ENCODE results near the gene ASTN2.

ASTN2 gene

DNA sequence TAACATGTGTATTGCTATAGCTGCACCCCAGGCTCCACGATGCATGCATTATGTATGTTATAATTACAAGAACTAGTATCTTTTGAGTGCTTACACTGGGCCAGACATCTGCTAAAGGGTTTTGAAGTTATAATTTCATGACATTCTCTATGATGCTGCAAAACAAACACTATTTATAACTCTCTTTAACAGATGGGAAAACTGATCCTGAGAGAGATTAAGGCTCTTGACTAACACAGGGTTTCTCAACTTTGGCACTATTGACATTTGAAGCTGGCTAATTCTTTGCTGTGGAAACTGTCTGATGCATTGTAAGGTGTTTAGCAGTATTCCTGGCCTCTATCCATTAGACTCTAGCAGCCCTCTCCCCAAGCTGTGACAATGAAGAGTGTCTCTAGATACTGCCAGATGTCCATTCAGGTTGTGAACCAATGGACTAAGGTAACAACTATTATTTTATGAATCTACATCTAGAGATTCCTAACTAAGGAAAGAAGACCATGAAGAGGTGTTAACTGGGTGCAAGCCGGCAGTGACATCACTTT, 258.6 kb downstream of the ASTN2 start:
- DNase-seq, result no peak

DNA sequence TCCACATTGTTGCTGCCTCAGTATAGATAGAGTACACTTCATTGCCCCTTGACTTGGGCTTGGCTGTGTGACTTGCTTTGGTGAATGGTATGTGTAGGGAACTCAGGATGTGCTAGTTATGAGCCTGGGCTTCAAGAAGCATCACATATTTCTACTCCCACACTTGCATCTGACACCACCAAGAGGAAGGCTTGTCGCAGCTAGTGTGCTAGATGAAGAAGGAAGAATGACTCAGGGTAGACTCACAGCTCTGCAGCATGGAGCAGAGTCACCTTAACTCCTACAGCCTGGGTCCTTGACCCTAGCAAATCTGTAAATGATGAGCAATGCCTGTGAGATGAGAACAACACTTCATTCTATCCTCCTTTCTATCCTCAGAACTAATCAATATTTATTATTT, 261.8 kb downstream of the ASTN2 start:
- DNase-seq, result no peak

DNA sequence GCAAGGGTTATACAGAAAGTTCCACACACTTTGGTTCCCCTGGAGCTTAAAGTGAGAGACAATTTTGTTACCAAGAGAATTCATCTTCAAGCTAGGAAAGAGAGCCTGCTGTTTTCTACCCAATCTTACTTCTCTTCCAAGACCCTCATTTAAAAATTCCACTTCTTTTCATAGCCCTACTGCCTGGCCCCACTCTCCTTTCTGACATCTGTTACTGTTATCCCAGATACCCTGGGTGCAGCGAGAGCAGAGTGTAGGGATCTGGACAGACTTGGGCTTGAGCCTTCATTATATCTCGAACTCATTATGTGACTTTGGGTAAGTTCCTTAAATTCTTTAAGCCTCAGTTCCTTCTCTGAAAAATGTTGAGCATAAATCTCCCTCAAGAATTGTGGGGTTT, 263.1 kb downstream of the ASTN2 start:
- DNase-seq, result no peak

DNA sequence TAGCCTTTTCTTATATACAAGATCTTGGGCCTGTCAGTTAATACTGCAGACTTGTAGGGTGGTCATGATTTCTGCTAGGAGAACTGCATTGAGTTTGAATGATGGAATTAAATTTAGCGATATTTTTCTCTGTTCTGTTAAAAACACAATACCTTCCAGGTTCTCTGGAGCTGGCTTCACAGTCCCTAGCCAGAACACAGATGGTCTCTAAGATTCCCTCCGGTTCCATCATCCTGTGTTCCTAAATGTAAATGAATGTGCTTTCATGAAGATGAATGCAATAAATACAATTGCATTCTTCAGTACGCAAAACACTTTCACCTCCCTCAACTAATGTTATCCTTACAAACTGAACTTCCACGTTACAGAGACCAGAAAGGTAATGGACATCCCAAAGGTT, 264.9 kb downstream of the ASTN2 start:
- no peak for DNase-seq

DNA sequence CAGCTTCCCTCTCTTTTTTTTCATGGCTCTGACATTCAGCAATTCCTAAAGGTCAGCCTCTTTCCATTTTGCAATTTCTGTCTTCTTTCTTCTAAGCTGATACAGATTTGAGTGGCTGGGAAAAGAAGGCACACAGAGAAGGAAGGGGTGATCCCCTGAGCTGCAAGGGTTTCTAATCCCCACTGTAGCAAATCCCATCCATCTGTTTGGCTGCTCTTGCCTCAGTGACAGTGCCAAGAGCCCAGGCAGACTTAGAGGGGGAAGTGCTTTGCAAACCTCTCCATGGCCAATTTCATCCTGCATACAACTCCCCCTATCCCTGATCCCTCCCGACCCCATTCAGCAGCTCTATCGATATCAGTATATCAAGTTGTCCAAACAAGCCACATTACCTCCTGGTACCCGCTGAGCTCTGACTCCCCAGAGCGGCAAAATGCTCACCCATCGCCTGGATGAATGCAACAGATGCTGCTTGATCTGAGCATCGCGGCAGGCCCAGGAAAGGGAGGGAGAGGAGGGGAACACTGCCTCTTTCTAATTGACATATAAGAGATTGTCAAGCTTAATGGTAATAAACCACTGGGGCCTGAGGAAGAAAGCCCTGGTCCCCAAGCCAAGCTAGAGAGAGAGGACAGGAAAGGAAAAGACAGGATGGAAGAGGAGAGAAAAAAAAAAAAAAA, 268.9 kb downstream of the ASTN2 start:
- no peak for DNase-seq

DNA sequence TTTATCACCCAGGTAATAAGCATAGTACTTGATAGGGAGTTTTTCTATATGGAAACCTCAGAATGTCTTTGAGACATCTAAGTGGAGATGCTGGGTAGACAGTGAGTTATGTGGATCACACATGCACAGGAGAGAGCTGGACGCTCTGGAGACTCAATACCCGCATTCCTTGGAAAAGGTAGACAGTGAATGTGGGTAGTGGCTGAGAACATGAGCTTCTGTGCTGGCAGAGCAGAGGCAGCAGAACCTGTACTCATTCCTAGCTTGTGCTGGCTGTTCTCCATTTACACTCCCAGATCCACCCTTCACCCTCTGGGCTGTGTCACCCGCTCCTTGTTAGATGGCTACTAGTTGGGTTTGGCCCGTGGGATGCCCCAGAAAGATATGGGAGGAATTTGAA, 269.8 kb downstream of the ASTN2 start:
- no peak for DNase-seq

DNA sequence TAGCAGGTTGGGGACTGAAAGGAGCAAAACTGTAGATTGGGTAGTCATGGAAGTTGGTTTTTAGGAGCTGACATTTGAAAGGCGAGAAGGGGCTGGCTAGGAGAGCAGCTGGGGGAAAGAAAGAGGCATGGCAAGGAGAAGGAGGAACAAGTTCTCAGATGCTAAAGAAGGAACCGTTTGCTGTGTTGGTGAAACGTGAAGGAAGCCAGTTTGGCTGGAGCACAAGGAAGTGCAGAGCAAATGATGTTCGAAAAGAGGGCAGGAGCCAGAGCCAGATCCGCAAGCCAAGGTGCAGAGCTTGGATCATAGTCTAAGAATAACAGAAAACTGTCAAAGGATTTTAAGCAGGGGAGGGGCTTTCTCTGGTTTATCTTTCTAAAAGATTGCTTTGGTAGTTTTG, 276.6 kb downstream of the ASTN2 start:
- no peak for DNase-seq

DNA sequence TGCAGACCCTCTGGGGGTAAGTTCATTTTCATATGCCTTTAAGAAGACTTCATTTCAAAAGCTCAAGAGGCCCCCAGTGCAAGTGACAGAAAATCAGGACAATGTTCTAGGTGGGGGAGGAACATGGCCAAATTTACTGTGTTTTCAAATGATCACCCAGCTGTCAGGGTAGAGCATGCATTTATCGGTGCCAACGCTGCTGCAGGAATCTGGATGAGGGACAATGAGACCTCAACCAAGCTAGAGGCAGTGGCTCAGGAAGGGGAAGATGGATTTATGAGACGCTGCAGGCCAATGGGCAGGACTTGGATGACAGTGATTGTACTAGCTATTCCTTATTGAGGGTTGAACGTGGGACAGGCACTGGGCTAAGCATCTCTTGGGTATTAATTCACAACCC, 278.4 kb downstream of the ASTN2 start:
- no peak for DNase-seq

DNA sequence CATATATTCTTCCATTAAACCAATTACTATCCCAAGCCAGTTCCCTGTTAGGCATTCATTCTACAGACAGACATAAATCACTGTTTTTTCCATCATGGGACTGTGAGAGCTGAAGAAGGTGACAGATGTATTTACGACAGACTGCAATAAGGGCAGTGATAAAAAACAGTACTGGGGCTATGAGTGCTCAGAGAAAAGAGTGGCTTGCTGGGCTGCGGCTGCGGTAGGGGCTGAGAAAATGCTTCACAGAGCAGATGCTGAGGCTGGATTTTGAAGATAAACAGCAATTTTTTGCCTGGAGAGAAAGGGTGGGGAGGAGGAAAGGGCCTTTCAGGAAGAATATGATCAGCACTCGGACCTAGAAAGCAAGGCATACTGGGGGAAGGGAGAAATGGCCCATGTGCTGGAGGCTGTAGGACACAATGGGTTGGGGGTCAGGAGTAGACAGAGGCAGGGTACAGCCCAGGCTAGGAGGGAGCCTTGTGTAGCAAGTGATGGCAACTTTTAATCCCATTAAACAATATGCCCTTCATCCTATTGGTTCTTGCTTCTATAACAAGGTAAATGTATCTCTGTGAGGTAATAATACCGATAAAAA, 279.3 kb downstream of the ASTN2 start:
- DNase-seq, result no peak

DNA sequence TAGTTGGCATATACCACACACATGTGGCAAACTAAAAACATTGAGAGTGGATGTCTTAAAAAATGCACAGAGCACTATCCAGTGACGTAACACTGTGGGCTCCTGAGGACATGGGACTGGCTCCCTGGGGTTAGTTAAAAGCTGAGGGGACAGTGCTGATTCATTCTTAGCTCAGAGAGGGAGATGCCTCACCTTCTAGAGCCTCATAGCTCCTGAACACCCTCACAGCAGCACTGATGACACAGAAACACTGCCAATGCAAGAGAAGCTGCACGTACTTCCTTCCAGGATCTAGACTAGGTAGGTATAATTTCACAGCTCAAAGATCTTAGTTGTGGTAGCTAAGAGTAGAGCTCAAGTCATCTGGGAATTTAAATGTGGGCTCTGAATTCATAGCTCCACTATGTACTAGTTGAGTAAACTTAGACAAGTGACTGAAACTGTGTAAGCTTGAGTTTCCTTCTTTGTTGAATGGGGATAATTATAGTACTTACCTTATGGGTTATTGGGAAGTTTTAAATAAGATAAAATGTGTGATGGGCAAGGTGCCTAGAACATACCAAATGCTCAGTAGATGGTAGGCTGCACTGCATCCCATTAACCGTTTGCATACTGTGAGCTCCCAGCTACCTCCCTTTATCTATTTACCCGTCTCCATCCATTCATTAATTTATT, 279.9 kb downstream of the ASTN2 start:
- no peak for DNase-seq

DNA sequence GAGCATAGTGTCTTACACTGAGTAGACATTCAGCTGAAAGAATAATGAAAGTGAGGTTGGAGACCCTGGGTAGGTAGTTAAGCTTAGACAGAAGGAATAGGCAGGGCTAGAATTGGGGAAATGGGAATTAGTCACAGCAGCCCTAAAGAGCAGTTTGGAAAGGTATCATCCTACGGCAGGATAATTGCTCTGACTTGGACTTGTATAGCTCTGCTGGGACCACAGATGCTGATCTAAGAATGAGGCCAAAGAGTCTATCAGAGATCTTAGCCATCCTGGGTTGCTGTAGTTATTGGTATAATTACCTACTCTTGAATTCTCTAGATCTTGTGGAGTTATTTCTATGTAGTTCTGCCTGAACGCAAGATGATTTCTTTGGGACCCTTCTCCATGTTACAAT, 288.0 kb downstream of the ASTN2 start:
- DNase-seq, result no peak

DNA sequence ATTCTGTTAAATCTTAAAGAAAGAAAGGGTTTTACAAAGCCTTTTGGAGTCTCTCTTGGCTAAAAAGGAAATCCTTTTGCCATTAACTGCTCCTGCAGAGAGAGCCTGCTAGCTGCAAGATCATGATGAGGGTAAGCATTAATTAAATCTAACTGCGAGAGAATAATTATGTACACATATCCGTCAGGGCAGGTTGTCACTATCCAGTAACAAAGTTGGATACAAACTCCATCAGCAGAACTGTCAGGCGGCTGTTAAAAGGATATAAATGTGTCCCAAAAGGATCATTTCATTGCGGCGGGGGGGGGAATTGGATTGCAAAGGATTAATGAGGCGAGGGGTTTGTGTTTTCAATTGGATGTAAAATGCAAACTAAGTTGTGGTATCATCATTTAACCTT, 289.3 kb downstream of the ASTN2 start:
- DNase-seq, result no peak

DNA sequence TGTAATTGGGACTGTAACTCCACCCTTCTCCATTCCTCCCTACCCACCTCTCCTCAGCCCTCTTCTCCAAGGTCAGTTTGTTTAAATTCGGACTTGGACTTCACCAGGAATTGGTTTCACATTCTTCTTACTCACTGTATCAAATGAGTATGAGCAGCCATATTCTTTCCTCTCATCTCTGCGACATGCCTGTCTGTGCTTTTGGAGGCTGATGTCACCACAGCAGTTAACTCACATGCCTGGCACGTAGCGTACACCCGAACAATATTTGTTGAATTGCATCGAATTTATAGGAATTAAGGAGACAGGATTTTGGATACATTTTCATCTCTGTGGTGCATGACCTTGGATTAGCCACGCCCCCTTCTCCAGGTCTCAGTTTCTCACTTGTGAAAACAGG, 291.1 kb downstream of the ASTN2 start:
- DNase-seq, result no peak

DNA sequence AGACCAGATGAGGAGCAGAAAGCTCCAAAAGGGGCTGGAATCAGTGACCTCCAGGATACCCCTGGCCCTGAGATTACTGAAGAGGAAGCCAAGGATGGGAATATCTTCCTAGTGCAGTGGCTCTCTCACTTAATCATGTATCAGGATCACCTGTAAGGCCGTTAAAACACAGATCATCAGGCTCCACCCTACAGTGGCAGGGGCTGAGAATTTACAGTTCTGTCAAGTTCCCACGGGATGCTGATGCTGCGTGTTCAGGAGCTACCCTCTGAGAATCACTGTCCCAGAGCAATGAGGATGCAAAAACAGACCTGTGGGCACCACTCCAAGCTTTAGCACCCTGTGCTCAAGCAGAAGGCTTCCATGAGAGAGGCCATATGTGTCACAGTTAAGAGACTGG, 291.9 kb downstream of the ASTN2 start:
- DNase-seq, result no peak

DNA sequence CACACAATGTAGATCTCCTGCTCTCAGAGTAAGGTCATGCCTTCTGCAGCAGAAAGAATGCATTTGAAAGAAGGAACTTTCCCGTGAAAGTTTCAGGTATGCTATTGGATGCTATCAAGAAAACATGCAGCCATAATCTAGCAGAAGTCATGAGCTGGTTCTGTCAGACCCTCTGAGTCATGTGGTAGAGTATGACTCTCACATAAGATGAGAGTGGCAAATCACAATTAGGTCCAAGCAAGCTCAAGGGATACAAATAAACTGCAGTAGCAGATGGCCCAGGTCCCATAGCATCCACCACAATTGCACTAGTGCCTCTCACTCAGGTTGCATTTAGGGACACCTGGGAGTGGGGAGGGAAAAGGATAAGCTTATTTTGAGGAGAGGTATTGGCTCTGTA, 292.8 kb downstream of the ASTN2 start:
- DNase-seq, result no peak

DNA sequence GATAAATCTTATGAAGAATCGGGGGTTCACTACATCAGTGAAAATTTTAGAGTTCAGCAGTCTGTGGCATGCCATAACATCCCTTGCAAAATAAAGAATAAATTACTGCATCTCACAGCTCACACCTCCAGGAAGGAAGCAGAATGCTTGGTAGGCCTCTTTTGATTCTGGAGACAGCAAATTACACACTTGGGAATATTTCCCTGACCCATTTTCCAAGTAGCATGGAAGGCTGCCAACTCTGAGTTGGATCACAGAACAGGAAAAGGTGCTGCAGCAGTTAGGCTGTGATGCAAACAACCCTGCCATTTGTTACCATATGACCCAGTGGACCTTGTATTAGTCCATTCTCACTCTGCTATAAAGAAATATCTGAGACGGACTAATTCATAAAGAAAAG, 293.5 kb downstream of the ASTN2 start:
- no peak for DNase-seq

DNA sequence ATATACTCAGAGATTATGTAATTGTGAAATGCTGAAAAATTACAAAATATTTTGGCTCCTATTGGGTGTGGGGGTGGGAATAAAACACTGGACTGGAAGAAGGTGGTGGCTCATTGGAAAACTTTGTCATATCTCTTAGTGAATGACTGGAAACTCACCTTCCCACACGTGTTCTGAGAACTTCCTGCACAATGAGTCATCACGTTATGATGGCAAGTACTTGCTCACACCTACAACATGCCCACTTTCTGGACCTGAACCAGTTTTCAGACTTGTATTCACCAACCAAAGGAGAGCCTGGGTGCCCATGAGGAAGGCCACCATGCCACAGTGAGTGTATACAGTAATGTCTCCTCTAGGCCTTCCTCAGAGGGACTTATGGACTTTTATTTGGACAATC, 294.8 kb downstream of the ASTN2 start:
- DNase-seq, result no peak

DNA sequence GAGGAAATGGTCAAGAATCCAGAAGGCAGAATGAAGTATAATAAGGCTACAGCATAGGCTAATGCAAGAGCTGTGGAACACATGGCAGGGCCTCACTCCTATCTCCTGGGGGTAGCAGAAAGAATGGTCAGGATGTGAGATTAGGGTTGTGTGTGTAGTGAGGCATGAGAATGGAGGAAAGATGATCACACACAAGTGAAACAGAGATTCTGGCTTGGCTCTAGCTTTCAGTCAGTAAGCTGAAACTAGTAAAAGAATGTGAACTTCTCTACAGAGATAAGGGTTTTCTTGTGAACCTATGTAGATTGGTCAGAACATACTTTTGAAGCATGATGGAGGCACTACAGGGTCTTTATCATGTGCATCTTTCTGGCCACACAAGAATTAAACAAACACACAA, 298.8 kb downstream of the ASTN2 start:
- no peak for DNase-seq

DNA sequence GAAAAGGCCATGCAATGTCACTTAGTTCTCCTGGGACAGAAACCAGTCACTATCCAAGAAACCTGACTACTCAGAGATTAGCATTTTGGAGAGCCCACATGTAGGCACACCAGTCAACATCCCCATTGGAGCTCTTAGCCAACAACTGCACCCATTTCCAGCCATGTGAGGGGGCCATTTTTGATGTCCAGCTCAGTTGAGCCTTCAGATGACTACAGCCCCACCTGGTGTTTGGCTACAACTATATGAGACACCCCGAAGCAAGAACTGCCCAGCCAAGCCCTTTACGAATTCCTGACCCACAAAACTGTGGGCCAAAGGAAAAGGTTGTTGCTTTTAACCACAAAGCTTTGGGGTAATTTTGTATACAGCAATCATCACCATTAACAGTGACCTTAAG, 300.1 kb downstream of the ASTN2 start:
- no peak for DNase-seq

DNA sequence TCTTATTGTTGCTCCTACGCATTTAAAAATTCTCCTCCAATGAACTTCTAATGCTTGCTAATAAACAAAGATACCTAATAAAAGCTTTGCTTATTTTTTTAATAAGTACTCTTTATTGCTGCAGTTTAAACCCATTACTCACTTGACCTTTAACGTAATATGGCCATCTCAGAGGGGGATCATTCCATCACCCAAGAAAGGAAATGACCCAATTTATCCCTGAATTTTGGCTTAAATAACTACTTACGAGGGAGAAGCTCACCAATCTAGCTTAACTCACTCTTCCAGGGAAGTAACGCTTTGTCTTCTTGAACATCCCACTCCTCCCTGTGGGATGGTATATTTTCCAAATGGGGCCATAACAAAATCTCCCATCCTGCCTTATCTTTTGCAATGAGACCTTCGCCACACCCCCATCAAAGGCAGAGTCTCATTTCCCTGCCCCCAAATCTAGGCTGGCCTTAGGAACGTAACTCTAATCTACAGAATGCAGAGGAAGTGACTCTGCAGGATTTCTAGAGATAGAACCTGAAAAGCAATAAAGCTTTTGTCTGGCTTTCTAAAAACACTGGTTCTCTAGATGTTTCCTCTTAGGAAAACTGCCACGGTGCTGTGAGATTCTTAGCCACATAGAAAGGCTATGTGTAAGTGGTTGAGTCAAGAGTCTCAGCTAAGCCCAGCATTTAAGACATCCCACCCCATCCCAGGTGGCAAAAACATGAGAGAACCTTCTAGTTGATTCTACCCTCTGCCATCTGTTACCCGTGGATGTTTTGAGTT, 310.0 kb downstream of the ASTN2 start:
- no peak for DNase-seq

DNA sequence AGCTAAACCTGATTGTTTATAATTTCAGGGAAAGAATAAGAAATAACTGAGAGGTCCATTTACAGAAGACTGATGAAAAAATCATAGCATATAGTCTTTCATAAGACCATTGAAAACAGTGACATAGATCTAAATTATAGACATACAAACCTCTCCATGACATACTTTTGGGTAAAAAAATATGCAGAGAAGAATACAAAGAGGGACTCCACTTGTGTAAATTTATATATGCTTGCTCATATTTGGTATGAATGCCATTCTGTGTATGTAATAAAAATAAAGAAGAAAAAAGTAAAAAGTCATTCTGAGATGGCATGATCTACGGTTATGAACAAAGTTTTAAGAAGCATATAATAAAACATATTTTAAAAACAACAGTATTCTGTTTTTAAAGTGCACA, 310.7 kb downstream of the ASTN2 start:
- DNase-seq, result no peak

DNA sequence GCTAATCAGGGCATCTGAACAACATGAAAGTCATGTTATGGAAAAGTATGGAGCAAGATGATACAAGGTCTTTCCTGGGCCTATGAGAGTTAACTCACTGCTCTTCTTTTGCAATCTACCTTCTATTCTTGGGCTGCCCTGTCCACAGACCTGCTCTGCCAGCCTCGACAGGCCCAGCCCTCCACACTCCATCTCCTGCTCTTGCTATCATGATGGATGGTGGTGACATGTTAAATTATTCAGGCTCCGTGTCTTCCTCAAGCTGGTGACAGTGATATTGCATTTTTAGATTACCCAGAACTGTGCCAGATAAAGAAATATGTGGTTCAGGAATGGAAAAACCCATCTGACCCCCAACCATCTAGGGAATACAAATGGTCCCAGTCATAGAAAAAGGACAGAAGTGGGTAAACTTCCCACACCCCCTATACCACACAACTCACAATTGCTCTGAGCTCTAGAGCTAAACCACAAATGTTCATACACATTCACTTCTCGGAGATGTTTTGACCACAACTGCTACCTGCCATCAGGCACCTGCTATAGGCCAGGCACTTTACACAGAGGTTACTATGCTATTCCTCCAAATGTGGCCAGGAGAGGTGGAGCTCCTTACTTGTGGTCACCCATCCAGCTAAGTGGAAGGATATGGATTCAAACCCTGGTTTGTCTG, 311.3 kb downstream of the ASTN2 start:
- DNase-seq, result no peak

DNA sequence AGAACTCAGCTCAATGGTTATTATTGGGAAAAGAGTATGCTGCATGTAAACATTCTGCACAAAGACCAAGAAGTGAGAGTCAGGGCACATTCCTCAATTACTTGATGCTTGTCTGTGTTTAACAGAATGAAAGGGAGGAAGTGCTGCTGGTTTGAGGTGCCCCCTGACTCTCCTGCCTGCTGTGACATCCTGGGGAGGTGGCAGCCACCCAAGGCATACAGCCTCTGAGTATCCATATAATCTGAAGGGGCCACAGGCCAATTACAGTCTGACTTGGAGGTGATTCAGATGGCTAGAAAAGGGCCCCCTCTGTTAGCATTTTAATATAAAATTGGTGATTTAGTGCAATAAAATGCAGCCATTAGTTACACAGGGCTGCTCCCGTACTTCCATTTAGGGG, 313.8 kb downstream of the ASTN2 start:
- DNase-seq, result no peak

Data from activated CD8-positive, alpha-beta memory T cell treated with anti-CD3 and anti-CD28 coated beads, Interleukin-2, amount 50 U/mL, for 4 hours (primary cell).